HFFc6 (cell line): ENCODE data around the gene CREB3L2. TPM values are rescaled to one million over a fixed set of nuclear protein-coding genes. Genes with fewer than 3 reads are reported as not detected.

Source experiments
- DNase-seq: peaks from one replicate; pipeline ENCODE4 v3.0.0-alpha.2; 2018
- H3K27ac Mint-ChIP-seq: 2 replicates; pipeline ENCODE4 v1.8.0; 2020; ENCODE audit warnings: mild to moderate bottlenecking, mixed read lengths
- H3K27me3 Mint-ChIP-seq: 2 replicates; pipeline ENCODE4 v1.8.0; 2021; ENCODE audit warnings: mild to moderate bottlenecking, moderate library complexity, mixed read lengths; ENCODE audit not compliant: insufficient read depth
- H3K36me3 Mint-ChIP-seq: 2 replicates; pipeline ENCODE4 v1.8.0; 2021; ENCODE audit warnings: low read depth, mixed read lengths
- H3K4me1 Mint-ChIP-seq: 2 replicates; pipeline ENCODE4 v1.8.0; 2020; ENCODE audit warnings: low read depth, mixed read lengths
- H3K4me3 Mint-ChIP-seq: 2 replicates; pipeline ENCODE4 v1.8.0; 2020; ENCODE audit warnings: mild to moderate bottlenecking, moderate library complexity, mixed read lengths
- H3K9me3 Mint-ChIP-seq: 2 replicates; pipeline ENCODE4 v1.8.0; 2020; ENCODE audit warnings: mild to moderate bottlenecking, mixed read lengths
- total RNA-seq, 6 experiments: library from RNA; stranded (reverse); fragmentation: NEBNext Ultra II Directional; extraction: Animal tissue kit (Norgen Biotek cat#: 25700); gene quantifications; 2 replicates in 1 of 6; 3 replicates in 5 of 6; pipeline ENCODE4 v1.2.3, GENCODE V29; 2021
- TF ChIP-seq, protein P1 (sequence below): fragments of 200-600 bp; sonication (generic); IDR thresholded peaks from 2 replicates; pipeline ENCODE4 v1.5.0; 2021; ENCODE audit warnings: antibody characterized with exemption, mild to moderate bottlenecking

Gene CREB3L2
- total RNA-seq, 6 experiments from 2014 or later = 112 to 139 (median 123) TPM

DNA sequence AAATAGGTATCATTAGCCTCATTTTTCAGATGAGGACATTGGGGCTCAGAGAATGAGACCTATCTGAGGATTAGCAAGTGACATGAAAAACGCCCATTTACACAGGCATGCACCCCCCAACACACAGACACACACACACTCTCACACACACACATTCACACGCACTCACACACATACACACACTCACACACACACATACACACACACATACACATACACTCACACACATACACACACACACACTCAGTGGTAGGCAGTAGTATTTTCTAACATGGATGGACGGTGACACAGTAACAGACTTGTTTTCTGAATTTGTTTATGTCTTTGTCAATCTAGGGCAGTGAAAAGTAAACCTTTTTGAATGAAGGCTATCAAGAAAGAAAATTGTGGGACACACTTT lies 176.4 kb downstream of the CREB3L2 start:
- Mint-ChIP-seq H3K9me3 (no peaks in the 10 kb centered on the region), H3K36me3 (peaks cover 2% of the 10 kb centered on the region; the same call in 1 of the 2 replicates), H3K4me1 (peaks cover 18% of the 10 kb centered on the region), H3K27ac (no peak overlapping the region), H3K27me3 (no peaks in the 10 kb centered on the region; the same call in 1 of the 2 replicates), H3K4me3 (no peak overlapping the region)
- TF ChIP-seq, protein P1, sequence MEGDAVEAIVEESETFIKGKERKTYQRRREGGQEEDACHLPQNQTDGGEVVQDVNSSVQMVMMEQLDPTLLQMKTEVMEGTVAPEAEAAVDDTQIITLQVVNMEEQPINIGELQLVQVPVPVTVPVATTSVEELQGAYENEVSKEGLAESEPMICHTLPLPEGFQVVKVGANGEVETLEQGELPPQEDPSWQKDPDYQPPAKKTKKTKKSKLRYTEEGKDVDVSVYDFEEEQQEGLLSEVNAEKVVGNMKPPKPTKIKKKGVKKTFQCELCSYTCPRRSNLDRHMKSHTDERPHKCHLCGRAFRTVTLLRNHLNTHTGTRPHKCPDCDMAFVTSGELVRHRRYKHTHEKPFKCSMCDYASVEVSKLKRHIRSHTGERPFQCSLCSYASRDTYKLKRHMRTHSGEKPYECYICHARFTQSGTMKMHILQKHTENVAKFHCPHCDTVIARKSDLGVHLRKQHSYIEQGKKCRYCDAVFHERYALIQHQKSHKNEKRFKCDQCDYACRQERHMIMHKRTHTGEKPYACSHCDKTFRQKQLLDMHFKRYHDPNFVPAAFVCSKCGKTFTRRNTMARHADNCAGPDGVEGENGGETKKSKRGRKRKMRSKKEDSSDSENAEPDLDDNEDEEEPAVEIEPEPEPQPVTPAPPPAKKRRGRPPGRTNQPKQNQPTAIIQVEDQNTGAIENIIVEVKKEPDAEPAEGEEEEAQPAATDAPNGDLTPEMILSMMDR = no peak
- DNase-seq = no peak

Other genes with a start within 250 kb of the CREB3L2 start
- 1 to 10 TPM; 1.2 to 2.2 (median 1.6) TPM for gene DGKI, start 155.1 kb downstream of the CREB3L2 start, total RNA-seq
- gene AKR1D1, start 74.4 kb upstream of the CREB3L2 start, total RNA-seq = under 1 TPM in 1 of 6 experiments, not detected in 5; 0.17 TPM